Endothelial cell of umbilical vein (primary cell): ENCODE measurements around the gene EEF2K. TPM values are rescaled to one million over a fixed set of nuclear protein-coding genes. Genes with fewer than 3 reads are reported as not detected.

Experiments
- BruUV-seq: library from RNA; stranded (reverse); fragments of 400-500 nt; replicated peaks from 2 replicates; lab custom pipeline; 2021; lab: Mats Ljungman, UMichigan
- CTCF ChIA-PET: fragments of 300-600, 350-600 bp; sonication (Branson Sonifier 250); formaldehyde crosslinking; loops from one replicate; lab custom pipeline; 2021; ENCODE audit warnings: antibody characterized with exemption, inconsistent platforms; lab: Charles Lee
- POLR2A ChIA-PET: fragments of 300-600, 350-600 bp; sonication (Branson Sonifier 250); formaldehyde crosslinking; loops from one replicate; lab custom pipeline; 2021; ENCODE audit warnings: antibody characterized with exemption, inconsistent platforms; lab: Charles Lee
- DNase-seq: peaks from one replicate; pipeline ENCODE4 v3.0.0-alpha.2; 2011; ENCODE audit warnings: low read depth, low spot score
- FAIRE-seq: peaks from 2 replicates; lab custom pipeline; 2011; peaks lifted over from hg19 to GRCh38; lab: Jason Lieb, UNC
- H2AFZ ChIP-seq: 2 replicates; pipeline ENCODE4 v1.6.0; 2012; ENCODE audit warnings: low read depth, low read length, control low read depth, inconsistent platforms
- H3K27ac ChIP-seq: 2 replicates; pipeline ENCODE4 v1.5.1; 2011; ENCODE audit warnings: low read depth, mild to moderate bottlenecking, control low read depth, low read length, moderate library complexity; ENCODE audit not compliant: insufficient read depth
- H3K27me3 ChIP-seq, 2 experiments: 2 replicates each; pipeline versions ENCODE4 v1.6.0 to v1.6.1; 2011; ENCODE audit warnings: low read length in 2 of 2, mixed read lengths in 1 of 2; ENCODE audit not compliant: control insufficient read depth in 2 of 2, insufficient read depth in 2 of 2
- H3K36me3 ChIP-seq, 2 experiments: 2 replicates in 1 of 2; 3 replicates in 1 of 2; pipeline ENCODE4 v1.5.1; 2011; ENCODE audit warnings: low read length in 2 of 2, mild to moderate bottlenecking in 1 of 2, moderate library complexity in 1 of 2; ENCODE audit not compliant: control insufficient read depth in 2 of 2, insufficient read depth in 2 of 2; ENCODE audit errors: extremely low read depth in 1 of 2
- H3K4me1 ChIP-seq: 3 replicates; pipeline ENCODE4 v1.5.1; 2011; ENCODE audit warnings: mild to moderate bottlenecking, low read length; ENCODE audit not compliant: control insufficient read depth, insufficient read depth; ENCODE audit errors: extremely low read depth
- H3K4me2 ChIP-seq: 2 replicates; pipeline ENCODE4 v1.6.1; 2011; ENCODE audit warnings: low read length, control low read depth, mixed read lengths; ENCODE audit not compliant: insufficient read depth
- H3K4me3 ChIP-seq, 3 experiments: fragments of 200-600 bp in 1 of 3; sonication (generic), shearing (Covaris generic) in 1 of 3; replicated peaks in 1 of 3; 2 replicates each; pipeline ENCODE4 v1.5.1; 2011 to 2016; ENCODE audit warnings: control low read depth in 3 of 3, low read length in 3 of 3, mild to moderate bottlenecking in 2 of 3, inconsistent platforms in 1 of 3, low read depth in 1 of 3, moderate library complexity in 1 of 3; ENCODE audit not compliant: insufficient read depth in 1 of 3
- H3K79me2 ChIP-seq: 2 replicates; pipeline ENCODE4 v1.6.0; 2012; ENCODE audit warnings: low read length, inconsistent platforms; ENCODE audit not compliant: control insufficient read depth, insufficient read depth
- H3K9ac ChIP-seq: replicated peaks from 2 replicates; pipeline ENCODE3; 2011; ENCODE audit warnings: low read length, control low read depth; ENCODE audit not compliant: insufficient read depth; ENCODE audit errors: extremely low read depth
- H3K9me1 ChIP-seq: replicated peaks from 3 replicates; pipeline ENCODE4 v1.6.0; 2011; ENCODE audit warnings: mild to moderate bottlenecking, low read length; ENCODE audit not compliant: control insufficient read depth, insufficient read depth; ENCODE audit errors: extremely low read depth
- H3K9me3 ChIP-seq: replicated peaks from 2 replicates; pipeline ENCODE4 v1.5.1; 2012; ENCODE audit warnings: low read length, inconsistent platforms; ENCODE audit not compliant: control insufficient read depth, insufficient read depth
- H4K20me1 ChIP-seq: replicated peaks from 2 replicates; pipeline ENCODE3; 2011; ENCODE audit warnings: mild to moderate bottlenecking, low read length; ENCODE audit not compliant: control insufficient read depth, insufficient read depth; ENCODE audit errors: extremely low read depth
- CTCF ChIP-seq, 2 donors: IDR thresholded peaks; 1 replicate in 1 of 2; 2 replicates in 1 of 2; pipeline ENCODE4 v1.5.1; 2011; ENCODE audit warnings: low read length in 2 of 2, mild to moderate bottlenecking in 2 of 2, moderate library complexity in 2 of 2, control low read depth in 1 of 2, inconsistent platforms in 1 of 2, low read depth in 1 of 2; ENCODE audit not compliant: insufficient read depth in 1 of 2; ENCODE audit errors: extremely low read depth in 1 of 2
- EZH2 ChIP-seq: IDR thresholded peaks from 2 replicates; pipeline ENCODE4 v1.6.1; 2012; ENCODE audit warnings: borderline replicate concordance, low read depth, mild to moderate bottlenecking, moderate library complexity, low read length, inconsistent platforms; ENCODE audit not compliant: severe bottlenecking
- JUN ChIP-seq: IDR thresholded peaks from 2 replicates; pipeline ENCODE4 v1.6.1; 2011; ENCODE audit warnings: borderline replicate concordance, low read depth; ENCODE audit not compliant: insufficient read length, insufficient read depth
- MAX ChIP-seq: IDR thresholded peaks from 2 replicates; pipeline ENCODE4 v1.6.1; 2011; ENCODE audit not compliant: insufficient read depth, insufficient read length
- POLR2A ChIP-seq: IDR thresholded peaks from 2 replicates; pipeline ENCODE4 v1.6.1; 2012; ENCODE audit warnings: low read depth, mild to moderate bottlenecking, control low read depth, low read length
- POLR2AphosphoS5 ChIP-seq: IDR thresholded peaks from 2 replicates; pipeline ENCODE4 v1.6.1; 2012; ENCODE audit warnings: low read depth, mild to moderate bottlenecking, control low read depth, low read length, moderate library complexity; ENCODE audit not compliant: insufficient read depth
- dilution Hi-C: fragments of 300-500 bp; cut with MboI; formaldehyde crosslinking; loops from one replicate; pipeline ENCODE4 v1.15.0; 2019; ENCODE audit warnings: low sequenced_read_pairs; ENCODE audit not compliant: extremely low pct_ligation_motif_present
- intact Hi-C: fragments of 100-400 bp; cut with micrococcal nuclease; formaldehyde crosslinking; loops from one replicate; pipeline ENCODE4 v1.10.0; 2022
- polyA plus RNA-seq, 4 experiments: library from polyadenylated mRNA; depleted of rRNA in 3 of 4; stranded (reverse) in 3 of 4; unstranded in 1 of 4; fragments of >200 nt; gene quantifications; 2 replicates each; pipeline versions ENCODE4 v1.2.1 to v1.2.3, GENCODE V29; 2011 to 2012; ENCODE audit warnings: missing spikeins in 1 of 4
- total RNA-seq: library from RNA; stranded (reverse); gene quantifications from 2 replicates; pipeline ENCODE4 v1.2.3, GENCODE V29; 2021

Gene EEF2K
- total and polyA plus RNA-seq, 2 donors (not counting 3 experiments of a cell fraction or from before 2014, with no cell fraction given) = 16.0 to 48.6 TPM

- H3K27ac ChIP-seq = peak overlapping the region; percentile 9
Measured at GRCh38 chr16:22190081-22190775, 15.8 kb upstream of the EEF2K start.

More at GRCh38 chr16:22190081-22190775, 15.8 kb upstream of the EEF2K start:
- TF ChIP-seq CTCF (IDR thresholded peaks at IDR 0.05; ENCODE audit: extremely low read depth in 1 of 2, insufficient read depth in 1 of 2, low read depth in 1 of 2, low read length in 2 of 2) (no peak), EZH2 (no peak), POLR2A (peak; percentile 62), JUN (no peak), MAX (no peak), POLR2AphosphoS5 (peak; percentile 34)
- Histone ChIP-seq H3K9me1 (no peaks in the 10 kb centered on the region), H3K9ac (peak overlapping the region; percentile 17), H3K4me3 (peak overlapping the region; percentile 26 to 54 (median 42)), H3K27me3 (no peaks in the 10 kb centered on the region), H2AFZ (peak overlapping the region; percentile 88), H3K9me3 (no peaks in the 10 kb centered on the region), H3K4me1 (peaks cover 45% of the 10 kb centered on the region), H4K20me1 (no peaks in the 10 kb centered on the region), H3K4me2 (peak overlapping the region; percentile 63), H3K36me3 (no peaks in the 10 kb centered on the region), H3K79me2 (no peaks in the 10 kb centered on the region)
- POLR2A ChIA-PET = no interaction called here
- DNase-seq (peak; percentile 100), FAIRE-seq (no peak)
- intact Hi-C loops (loop anchor here (5.0 kb wide), 2 partner anchors 942 to 1288 kb away; partner anchors contain the start of genes DCUN1D3 and LYRM1), dilution Hi-C loops (no loop called here)
- BruUV-seq = no TSS peak
- CTCF ChIA-PET = interaction anchor here (1.2 to 4.4 kb wide), 10 partner anchors 15 to 533 kb away, joined by 3 to 99 read pairs (median 18); partner anchors contain the start of genes EEF2K and PDZD9
